Skeletal muscle tissue (tissue), 4 donors: ENCODE results near the gene GUSB. TPM values are rescaled to one million over a fixed set of nuclear protein-coding genes. Genes with fewer than 3 reads are reported as not detected.
"Not testable (repeated sequence)": the region's sequence is repeated elsewhere in the genome, so short reads cannot be mapped to it uniquely, and the experiment has no call there.

Source experiments
- H3K27ac ChIP-seq: one replicate; pipeline ENCODE4 v1.7.0; 2013; ENCODE audit warnings: mild to moderate bottlenecking, low read depth, low read length, inconsistent platforms
- H3K27me3 ChIP-seq, 3 donors: one replicate each; pipeline ENCODE4 v1.7.0; 2013; ENCODE audit warnings: low read length in 3 of 3; ENCODE audit not compliant: control insufficient read depth in 3 of 3, insufficient read depth in 3 of 3
- H3K36me3 ChIP-seq, 3 donors: one replicate each; pipeline ENCODE4 v1.7.0; 2013; ENCODE audit warnings: low read length in 3 of 3; ENCODE audit not compliant: control insufficient read depth in 3 of 3, insufficient read depth in 3 of 3
- H3K4me1 ChIP-seq, 3 donors: one replicate each; pipeline ENCODE4 v1.7.0; 2013; ENCODE audit warnings: low read length in 3 of 3, mild to moderate bottlenecking in 3 of 3; ENCODE audit not compliant: control insufficient read depth in 3 of 3, insufficient read depth in 3 of 3
- H3K4me3 ChIP-seq, 3 donors: one replicate each; pipeline ENCODE4 v1.7.0; 2013; ENCODE audit warnings: low read length in 3 of 3
- H3K9ac ChIP-seq, 3 donors: one replicate each; pipeline ENCODE4 v1.7.0; 2013; ENCODE audit warnings: low read length in 3 of 3, mild to moderate bottlenecking in 3 of 3, moderate library complexity in 2 of 3, low read depth in 1 of 3
- H3K9me3 ChIP-seq, 3 donors: one replicate each; pipeline ENCODE4 v1.7.0; 2013; ENCODE audit warnings: low read length in 3 of 3; ENCODE audit not compliant: control insufficient read depth in 3 of 3
- total RNA-seq: library from RNA; depleted of rRNA; stranded (reverse); fragments of >200 nt; gene quantifications from one replicate; pipeline ENCODE4 v1.2.3, GENCODE V29; 2014
- donor health status: Osteomylitis.

The GUSB gene
- total RNA-seq, 1 donor from 2014 or later, result 32.9 TPM

DNA sequence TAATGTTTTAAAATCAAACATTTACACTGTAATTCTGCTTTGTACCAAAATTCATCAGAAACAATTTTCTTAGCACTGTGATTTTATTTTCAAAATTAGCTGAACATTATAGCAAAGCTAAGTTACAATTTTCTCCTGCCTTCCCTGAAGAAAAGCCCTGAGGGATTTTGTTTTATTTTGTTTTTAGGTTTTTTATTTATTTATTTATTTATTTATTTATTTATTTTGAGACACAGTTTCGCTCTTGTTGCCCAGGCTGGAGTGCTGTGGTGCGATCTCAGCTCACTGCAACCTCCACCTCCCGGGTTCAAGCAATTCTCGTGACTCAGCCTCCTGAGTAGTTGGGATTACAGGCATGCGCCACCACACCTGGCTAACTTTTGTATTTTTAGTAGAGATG is 9.8 kb upstream of the GUSB start:
- H3K4me1 ChIP-seq, H3K27ac ChIP-seq, H3K9me3 ChIP-seq, H3K4me3 ChIP-seq, H3K27me3 ChIP-seq, H3K36me3 ChIP-seq, H3K9ac ChIP-seq: not testable (repeated sequence)

DNA sequence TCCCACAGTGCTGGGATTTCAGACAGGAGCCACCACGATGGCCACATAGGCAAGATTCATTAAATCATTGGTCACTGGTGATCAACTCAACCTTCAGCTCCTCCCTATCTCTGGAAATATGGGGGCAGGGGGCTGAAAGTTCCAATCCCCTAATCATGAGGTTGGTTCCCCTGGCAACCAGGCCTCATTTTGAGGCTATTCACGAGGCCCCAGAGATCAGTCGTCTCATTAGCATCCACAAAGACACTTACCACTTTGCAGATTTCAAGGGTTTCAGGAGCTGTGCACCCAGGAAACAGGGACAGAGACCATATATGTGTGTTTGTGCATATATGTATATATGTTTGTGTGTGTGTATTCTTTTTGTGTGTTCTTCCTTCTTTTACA is 7.7 kb upstream of the GUSB start:
- Histone ChIP-seq H3K27me3 (no peaks in the 10 kb centered on the region), H3K27ac (no peak overlapping the region), H3K36me3 (no peaks in the 10 kb centered on the region), H3K4me1 (no peaks in the 10 kb centered on the region), H3K9me3 (no peaks in the 10 kb centered on the region), H3K9ac (no peak overlapping the region), H3K4me3 (no peak overlapping the region)

- H3K36me3 ChIP-seq, H3K9ac ChIP-seq, H3K27me3 ChIP-seq, H3K4me3 ChIP-seq, H3K9me3 ChIP-seq, H3K4me1 ChIP-seq, H3K27ac ChIP-seq: not testable (repeated sequence)
Measured at GRCh38 chr7:65988503-65988902, 6.5 kb upstream of the GUSB start.

GRCh38 chr7:65988084-65988483 is 6.1 kb upstream of the GUSB start:
- Histone ChIP-seq H3K27ac (no peak overlapping the region), H3K36me3 (no peaks in the 10 kb centered on the region), H3K27me3 (no peaks in the 10 kb centered on the region), H3K9ac (no peak overlapping the region), H3K4me1 (no peaks in the 10 kb centered on the region), H3K4me3 (no peak overlapping the region), H3K9me3 (no peaks in the 10 kb centered on the region)

DNA sequence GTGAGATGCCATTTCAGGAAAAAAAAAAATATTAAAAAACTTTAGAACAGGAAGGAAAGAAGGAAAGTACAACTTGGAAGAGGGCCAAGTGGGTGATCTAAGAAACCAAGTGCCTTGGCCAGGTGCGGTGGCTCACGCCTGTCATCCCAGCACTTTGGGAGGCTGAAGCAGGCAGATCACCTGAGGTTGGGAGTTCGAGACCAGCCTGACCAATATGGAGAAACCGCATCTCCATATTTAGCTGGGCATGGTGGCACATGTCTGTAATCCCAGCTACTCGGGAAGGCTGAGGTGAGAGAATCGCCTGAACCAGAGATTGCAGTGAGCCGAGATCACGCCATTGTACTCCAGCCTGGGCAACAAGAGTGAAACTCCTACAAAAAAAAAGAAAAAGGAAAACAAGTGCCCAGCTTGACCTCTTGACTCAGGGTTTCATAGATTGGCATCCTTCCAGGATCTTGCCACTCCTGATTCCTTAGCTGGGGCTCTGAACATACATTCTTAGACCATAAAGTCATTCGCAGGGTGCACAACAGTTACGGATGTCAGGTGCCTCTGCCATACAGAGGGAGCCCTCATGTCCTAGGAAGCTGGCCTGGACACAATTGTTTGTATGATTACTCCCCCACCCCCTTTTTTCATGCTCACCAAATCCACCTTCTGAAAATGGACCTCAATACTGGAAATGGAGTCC is 2.1 kb upstream of the GUSB start:
- Histone ChIP-seq H3K27me3 (no peaks in the 10 kb centered on the region), H3K4me3 (no peak overlapping the region), H3K9ac (no peak overlapping the region), H3K36me3 (peaks cover 4 to 7% (median 7%) of the 10 kb centered on the region in 3 donors), H3K4me1 (peaks cover 13 to 19% (median 13%) of the 10 kb centered on the region in 3 donors), H3K9me3 (no peaks in the 10 kb centered on the region), H3K27ac (no peak overlapping the region)

DNA sequence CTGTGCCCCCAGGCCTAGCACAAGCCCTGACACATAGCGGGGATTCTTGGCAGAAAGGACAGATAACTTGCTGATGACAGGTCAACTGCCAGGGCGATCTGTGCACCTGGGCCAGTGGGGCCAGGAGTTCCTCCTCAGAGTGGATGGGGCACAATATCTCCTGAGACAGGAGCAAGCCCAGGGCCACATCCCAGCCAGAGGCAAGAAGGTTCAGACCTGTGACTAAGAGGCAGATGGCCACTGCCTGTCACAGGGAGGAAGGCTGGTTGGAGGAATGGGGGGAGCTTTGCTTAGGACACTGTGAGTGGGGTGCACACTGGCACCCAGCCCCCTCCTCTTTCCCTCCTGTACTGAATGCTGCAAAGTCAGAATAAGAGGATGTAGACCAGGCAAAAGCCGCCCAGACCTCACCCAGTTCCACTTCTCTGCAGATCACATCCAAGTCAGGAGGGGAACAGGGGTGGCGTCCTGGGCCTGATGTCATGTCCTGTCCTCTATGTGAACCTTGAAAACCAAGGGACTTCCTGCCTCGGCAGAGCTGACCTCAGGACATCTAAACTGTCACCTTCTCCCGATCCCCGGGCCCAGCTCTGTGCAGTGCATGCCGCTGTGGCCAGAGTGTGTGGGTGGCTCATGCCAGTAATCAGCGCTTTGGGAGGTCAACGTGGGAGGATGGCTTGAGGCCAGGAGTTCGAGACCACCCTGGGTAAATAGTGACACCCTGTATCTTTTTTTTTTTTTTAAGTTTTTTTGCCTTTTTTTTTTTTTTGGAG is 1.3 kb downstream of the GUSB start:
- Histone ChIP-seq H3K9ac (peak overlapping the region in 2 of 3 donors; percentile 62 to 70), H3K9me3 (no peaks in the 10 kb centered on the region), H3K27me3 (no peaks in the 10 kb centered on the region), H3K4me1 (peaks cover 13 to 19% (median 13%) of the 10 kb centered on the region in 3 donors), H3K4me3 (peak overlapping the region; percentile 79 to 84 (median 83)), H3K36me3 (peaks cover 17 to 20% (median 20%) of the 10 kb centered on the region in 3 donors), H3K27ac (no peak overlapping the region)

- peak overlapping the region in 1 of 3 donors; percentile 62 for H3K9ac ChIP-seq
- H3K9me3 ChIP-seq, result no peaks in the 10 kb centered on the region
- no peaks in the 10 kb centered on the region for H3K27me3 ChIP-seq
- no peak overlapping the region for H3K27ac ChIP-seq
- peaks cover 13 to 19% (median 13%) of the 10 kb centered on the region in 3 donors for H3K4me1 ChIP-seq
- H3K4me3 ChIP-seq, result peak overlapping the region in 1 of 3 donors; percentile 84
- H3K36me3 ChIP-seq, result peaks cover 20 to 24% (median 23%) of the 10 kb centered on the region in 3 donors
Measured at GRCh38 chr7:65979583-65980477, 2.2 kb downstream of the GUSB start.

DNA sequence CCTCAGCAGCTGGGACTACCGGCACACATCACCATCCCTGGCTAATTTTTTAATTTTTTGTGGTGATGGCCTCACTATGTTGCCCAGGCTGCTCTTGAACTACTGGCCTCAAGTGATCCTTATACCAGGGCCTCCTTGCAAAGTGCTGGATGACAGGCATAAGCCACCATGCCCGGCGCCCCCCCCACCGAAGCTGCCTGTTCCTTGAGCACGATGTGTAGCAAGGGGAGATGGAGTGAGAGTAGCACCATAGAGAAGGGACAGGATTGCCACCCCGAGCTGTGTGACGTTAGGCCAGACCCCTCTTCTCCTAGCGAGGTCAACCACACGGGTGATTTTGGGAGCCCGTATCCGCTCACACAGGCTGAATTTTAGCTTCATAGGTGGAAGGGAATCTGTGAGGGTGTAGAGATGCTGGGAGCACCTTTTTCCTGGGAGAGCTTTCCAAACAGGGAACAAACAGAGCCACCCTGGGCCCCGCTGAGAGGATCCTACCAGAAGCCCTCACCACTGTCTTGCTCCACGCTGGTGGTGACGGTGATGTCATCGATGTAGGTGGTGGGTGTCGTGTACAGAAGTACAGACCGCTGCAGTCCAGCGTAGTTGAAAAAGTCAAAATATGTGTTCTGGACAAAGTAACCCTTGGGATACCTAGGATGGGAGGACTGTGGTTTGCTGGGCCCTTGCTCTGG is 3.0 kb downstream of the GUSB start:
- Histone ChIP-seq H3K4me1 (peaks cover 13 to 19% (median 13%) of the 10 kb centered on the region in 3 donors), H3K27ac (no peak overlapping the region), H3K36me3 (peaks cover 28 to 32% (median 31%) of the 10 kb centered on the region in 3 donors), H3K4me3 (no peak overlapping the region), H3K9ac (no peak overlapping the region), H3K27me3 (no peaks in the 10 kb centered on the region), H3K9me3 (no peaks in the 10 kb centered on the region)

DNA sequence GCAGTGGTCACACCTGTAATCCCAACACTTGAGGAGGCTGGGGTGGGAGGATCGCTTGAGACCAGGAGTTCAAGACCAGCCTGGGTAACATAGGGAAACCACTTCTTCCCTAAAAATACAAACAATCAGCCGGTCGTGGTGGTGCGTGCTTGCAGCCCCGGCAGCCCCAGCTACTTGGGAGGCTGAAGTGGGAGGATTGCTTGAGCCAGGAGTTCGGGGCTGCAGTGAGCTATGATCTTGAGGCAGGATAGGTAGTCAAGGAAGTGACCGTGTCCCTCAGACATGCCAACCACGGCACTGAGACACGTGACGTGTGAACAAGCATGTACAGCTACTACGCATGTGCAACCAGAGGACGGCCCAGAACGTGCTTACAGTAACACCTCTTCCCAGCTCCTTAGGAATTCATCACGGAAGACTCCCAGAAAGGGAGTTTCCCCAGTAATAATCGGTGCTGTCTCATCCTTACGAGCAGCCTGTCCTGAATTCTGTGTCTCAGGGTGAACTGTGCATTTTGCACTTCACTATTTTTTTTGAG is 5.3 kb downstream of the GUSB start:
- Histone ChIP-seq H3K9me3 (no peaks in the 10 kb centered on the region), H3K27me3 (no peaks in the 10 kb centered on the region), H3K27ac (no peak overlapping the region), H3K4me1 (peaks cover 8 to 12% (median 9%) of the 10 kb centered on the region in 3 donors), H3K4me3 (no peak overlapping the region), H3K36me3 (peaks cover 47 to 49% (median 48%) of the 10 kb centered on the region in 3 donors), H3K9ac (no peak overlapping the region)
